Fibroblast of lung (primary cell): ENCODE data around the gene KCNG2. TPM values are rescaled to one million over a fixed set of nuclear protein-coding genes. Genes with fewer than 3 reads are reported as not detected.

Source experiments
- DNase-seq, 2 donors: peaks; one replicate each; pipeline versions ENCODE4 v3.0.0 to v3.0.0-alpha.2; 2010; ENCODE audit warnings: low read depth in 2 of 2
- H2AFZ ChIP-seq: 2 replicates; pipeline ENCODE4 v1.5.1; 2012; ENCODE audit warnings: low read length, control low read depth, inconsistent platforms
- H3K27ac ChIP-seq: 2 replicates; pipeline ENCODE4 v1.5.1; 2011; ENCODE audit warnings: low read length, control low read depth; ENCODE audit not compliant: insufficient read depth
- H3K27me3 ChIP-seq: 2 replicates; pipeline ENCODE4 v1.5.1; 2011; ENCODE audit warnings: mild to moderate bottlenecking, low read length; ENCODE audit not compliant: control insufficient read depth, insufficient read depth
- H3K36me3 ChIP-seq: 2 replicates; pipeline ENCODE4 v1.5.1; 2011; ENCODE audit warnings: low read length; ENCODE audit not compliant: control insufficient read depth, insufficient read depth
- H3K4me1 ChIP-seq: 2 replicates; pipeline ENCODE4 v1.5.1; 2011; ENCODE audit warnings: low read length; ENCODE audit not compliant: control insufficient read depth, insufficient read depth; ENCODE audit errors: extremely low read depth
- H3K4me2 ChIP-seq: 2 replicates; pipeline ENCODE4 v1.5.1; 2011; ENCODE audit warnings: low read length, control low read depth; ENCODE audit not compliant: insufficient read depth; ENCODE audit errors: extremely low read depth
- H3K4me3 ChIP-seq, 4 experiments: fragments of 200-600 bp in 1 of 4; sonication (generic) in 1 of 4; replicated peaks in 1 of 4; 2 replicates each; pipeline ENCODE4 v1.5.1; 2011 to 2016; ENCODE audit warnings: low read length in 4 of 4, low read depth in 3 of 4, mild to moderate bottlenecking in 3 of 4, control low read depth in 2 of 4, inconsistent platforms in 1 of 4, mixed read lengths in 1 of 4; ENCODE audit not compliant: insufficient read depth in 1 of 4; ENCODE audit errors: control extremely low read depth in 1 of 4
- H3K79me2 ChIP-seq: 2 replicates; pipeline ENCODE4 v1.5.1; 2012; ENCODE audit warnings: mild to moderate bottlenecking, low read length, inconsistent platforms; ENCODE audit not compliant: control insufficient read depth, insufficient read depth
- H3K9ac ChIP-seq: 2 replicates; pipeline ENCODE4 v1.5.1; 2011; ENCODE audit warnings: mild to moderate bottlenecking, low read length, control low read depth; ENCODE audit not compliant: insufficient read depth
- H3K9me3 ChIP-seq: 2 replicates; pipeline ENCODE4 v1.5.1; 2012; ENCODE audit warnings: low read depth, low read length; ENCODE audit not compliant: control insufficient read depth, insufficient read depth
- H4K20me1 ChIP-seq: 2 replicates; pipeline ENCODE4 v1.5.1; 2011; ENCODE audit warnings: low read length; ENCODE audit not compliant: control insufficient read depth, insufficient read depth; ENCODE audit errors: extremely low read depth
- CTCF ChIP-seq, 2 donors: IDR thresholded peaks in 1 of 2; conservative IDR thresholded peaks in 1 of 2; 1 replicate in 1 of 2; 2 replicates in 1 of 2; pipeline ENCODE4 v1.5.1; 2011 to 2012; ENCODE audit warnings: low read length in 2 of 2, control low read depth in 1 of 2, inconsistent platforms in 1 of 2, low read depth in 1 of 2, mild to moderate bottlenecking in 1 of 2
- EZH2 ChIP-seq: IDR thresholded peaks from 2 replicates; pipeline ENCODE4 v1.5.1; 2012; ENCODE audit warnings: low read length, control low read depth, mild to moderate bottlenecking; ENCODE audit errors: missing control alignments
- polyA plus RNA-seq, 2 donors: library from polyadenylated mRNA; depleted of rRNA in 1 of 2; stranded (reverse) in 1 of 2; unstranded in 1 of 2; fragments of >200 nt; gene quantifications; 2 replicates each; pipeline ENCODE4 v1.2.1, GENCODE V29; 2011 to 2012; ENCODE audit warnings: missing spikeins in 1 of 2
- total RNA-seq: library from RNA; depleted of rRNA; stranded (reverse); fragments of >200 nt; gene quantifications from 2 replicates; pipeline ENCODE4 v1.2.1, GENCODE V29; 2014

Gene KCNG2
- total and polyA plus RNA-seq, 2 donors (not counting 1 experiment from before 2014, with no cell fraction given): 0.42 to 10.1 TPM

GRCh38 chr18:79884294-79884962 lies 86.7 kb downstream of the KCNG2 start:
- H3K4me2 ChIP-seq: no peak overlapping the region
- no peaks in the 10 kb centered on the region for H4K20me1 ChIP-seq
- H3K79me2 ChIP-seq: no peaks in the 10 kb centered on the region
- no peaks in the 10 kb centered on the region for H3K9me3 ChIP-seq
- no peaks in the 10 kb centered on the region for H3K27me3 ChIP-seq
- TF ChIP-seq EZH2 (no peak), CTCF (conservative IDR thresholded peaks at IDR 0.05 in 1 of 2, IDR thresholded peaks at IDR 0.05 in 1 of 2; ENCODE audit: low read depth in 1 of 2, low read length in 2 of 2) (no peak)
- no peak overlapping the region for H2AFZ ChIP-seq
- H3K27ac ChIP-seq: no peak overlapping the region
- no peak overlapping the region for H3K9ac ChIP-seq
- no peaks in the 10 kb centered on the region for H3K4me1 ChIP-seq
- H3K4me3 ChIP-seq: no peak overlapping the region
- no peak for DNase-seq
- no peaks in the 10 kb centered on the region for H3K36me3 ChIP-seq

- Histone ChIP-seq H2AFZ (no peak overlapping the region), H3K79me2 (no peaks in the 10 kb centered on the region), H3K4me3 (no peak overlapping the region), H3K4me2 (no peak overlapping the region), H3K9ac (no peak overlapping the region), H3K36me3 (no peaks in the 10 kb centered on the region), H3K27ac (no peak overlapping the region), H3K9me3 (no peaks in the 10 kb centered on the region), H3K27me3 (no peaks in the 10 kb centered on the region), H3K4me1 (no peaks in the 10 kb centered on the region), H4K20me1 (no peaks in the 10 kb centered on the region)
- TF ChIP-seq CTCF (conservative IDR thresholded peaks at IDR 0.05 in 1 of 2, IDR thresholded peaks at IDR 0.05 in 1 of 2; ENCODE audit: low read depth in 1 of 2, low read length in 2 of 2) (no peak), EZH2 (no peak)
- DNase-seq: no peak
These were observed 87.4 kb downstream of the KCNG2 start for GRCh38 chr18:79884963-79885728.

- Histone ChIP-seq H3K27me3 (no peaks in the 10 kb centered on the region), H3K79me2 (no peaks in the 10 kb centered on the region)
- no peak for DNase-seq
These were observed 89.7 kb downstream of the KCNG2 start for GRCh38 chr18:79887181-79888000.

More at GRCh38 chr18:79887181-79888000, 89.7 kb downstream of the KCNG2 start:
- no peak overlapping the region for H3K4me2 ChIP-seq
- TF ChIP-seq EZH2: no peak
- no peak for TF ChIP-seq CTCF (conservative IDR thresholded peaks at IDR 0.05 in 1 of 2, IDR thresholded peaks at IDR 0.05 in 1 of 2; ENCODE audit: low read depth in 1 of 2, low read length in 2 of 2)
- H4K20me1 ChIP-seq: no peaks in the 10 kb centered on the region
- H3K27ac ChIP-seq: no peak overlapping the region
- H3K4me1 ChIP-seq: no peaks in the 10 kb centered on the region
- H2AFZ ChIP-seq: no peak overlapping the region
- H3K9me3 ChIP-seq: no peaks in the 10 kb centered on the region
- no peaks in the 10 kb centered on the region for H3K36me3 ChIP-seq
- no peak overlapping the region for H3K9ac ChIP-seq
- H3K4me3 ChIP-seq: no peak overlapping the region
